Endothelial cell of umbilical vein (primary cell): ENCODE data around the gene CAV2. TPM values are rescaled to one million over a fixed set of nuclear protein-coding genes. Genes with fewer than 3 reads are reported as not detected.

Source experiments
- BruUV-seq: library from RNA; stranded (reverse); fragments of 400-500 nt; replicated peaks from 2 replicates; lab custom pipeline; 2021; lab: Mats Ljungman, UMichigan
- CTCF ChIA-PET: fragments of 300-600, 350-600 bp; sonication (Branson Sonifier 250); formaldehyde crosslinking; loops from one replicate; lab custom pipeline; 2021; ENCODE audit warnings: antibody characterized with exemption, inconsistent platforms; lab: Charles Lee
- POLR2A ChIA-PET: fragments of 300-600, 350-600 bp; sonication (Branson Sonifier 250); formaldehyde crosslinking; loops from one replicate; lab custom pipeline; 2021; ENCODE audit warnings: antibody characterized with exemption, inconsistent platforms; lab: Charles Lee
- DNase-seq: peaks from one replicate; pipeline ENCODE4 v3.0.0-alpha.2; 2011; ENCODE audit warnings: low read depth, low spot score
- FAIRE-seq: peaks from 2 replicates; lab custom pipeline; 2011; peaks lifted over from hg19 to GRCh38; lab: Jason Lieb, UNC
- H2AFZ ChIP-seq: 2 replicates; pipeline ENCODE4 v1.6.0; 2012; ENCODE audit warnings: low read depth, low read length, control low read depth, inconsistent platforms
- H3K27ac ChIP-seq: 2 replicates; pipeline ENCODE4 v1.5.1; 2011; ENCODE audit warnings: low read depth, mild to moderate bottlenecking, control low read depth, low read length, moderate library complexity; ENCODE audit not compliant: insufficient read depth
- H3K27me3 ChIP-seq, 2 experiments: 2 replicates each; pipeline versions ENCODE4 v1.6.0 to v1.6.1; 2011; ENCODE audit warnings: low read length in 2 of 2, mixed read lengths in 1 of 2; ENCODE audit not compliant: control insufficient read depth in 2 of 2, insufficient read depth in 2 of 2
- H3K36me3 ChIP-seq, 2 experiments: 2 replicates in 1 of 2; 3 replicates in 1 of 2; pipeline ENCODE4 v1.5.1; 2011; ENCODE audit warnings: low read length in 2 of 2, mild to moderate bottlenecking in 1 of 2, moderate library complexity in 1 of 2; ENCODE audit not compliant: control insufficient read depth in 2 of 2, insufficient read depth in 2 of 2; ENCODE audit errors: extremely low read depth in 1 of 2
- H3K4me1 ChIP-seq: 3 replicates; pipeline ENCODE4 v1.5.1; 2011; ENCODE audit warnings: mild to moderate bottlenecking, low read length; ENCODE audit not compliant: control insufficient read depth, insufficient read depth; ENCODE audit errors: extremely low read depth
- H3K4me2 ChIP-seq: 2 replicates; pipeline ENCODE4 v1.6.1; 2011; ENCODE audit warnings: low read length, control low read depth, mixed read lengths; ENCODE audit not compliant: insufficient read depth
- H3K4me3 ChIP-seq, 3 experiments: fragments of 200-600 bp in 1 of 3; sonication (generic), shearing (Covaris generic) in 1 of 3; replicated peaks in 1 of 3; 2 replicates each; pipeline ENCODE4 v1.5.1; 2011 to 2016; ENCODE audit warnings: control low read depth in 3 of 3, low read length in 3 of 3, mild to moderate bottlenecking in 2 of 3, inconsistent platforms in 1 of 3, low read depth in 1 of 3, moderate library complexity in 1 of 3; ENCODE audit not compliant: insufficient read depth in 1 of 3
- H3K79me2 ChIP-seq: 2 replicates; pipeline ENCODE4 v1.6.0; 2012; ENCODE audit warnings: low read length, inconsistent platforms; ENCODE audit not compliant: control insufficient read depth, insufficient read depth
- H3K9ac ChIP-seq: replicated peaks from 2 replicates; pipeline ENCODE3; 2011; ENCODE audit warnings: low read length, control low read depth; ENCODE audit not compliant: insufficient read depth; ENCODE audit errors: extremely low read depth
- H3K9me1 ChIP-seq: replicated peaks from 3 replicates; pipeline ENCODE4 v1.6.0; 2011; ENCODE audit warnings: mild to moderate bottlenecking, low read length; ENCODE audit not compliant: control insufficient read depth, insufficient read depth; ENCODE audit errors: extremely low read depth
- H3K9me3 ChIP-seq: replicated peaks from 2 replicates; pipeline ENCODE4 v1.5.1; 2012; ENCODE audit warnings: low read length, inconsistent platforms; ENCODE audit not compliant: control insufficient read depth, insufficient read depth
- H4K20me1 ChIP-seq: replicated peaks from 2 replicates; pipeline ENCODE3; 2011; ENCODE audit warnings: mild to moderate bottlenecking, low read length; ENCODE audit not compliant: control insufficient read depth, insufficient read depth; ENCODE audit errors: extremely low read depth
- CTCF ChIP-seq, 2 donors: IDR thresholded peaks; 1 replicate in 1 of 2; 2 replicates in 1 of 2; pipeline ENCODE4 v1.5.1; 2011; ENCODE audit warnings: low read length in 2 of 2, mild to moderate bottlenecking in 2 of 2, moderate library complexity in 2 of 2, control low read depth in 1 of 2, inconsistent platforms in 1 of 2, low read depth in 1 of 2; ENCODE audit not compliant: insufficient read depth in 1 of 2; ENCODE audit errors: extremely low read depth in 1 of 2
- EZH2 ChIP-seq: IDR thresholded peaks from 2 replicates; pipeline ENCODE4 v1.6.1; 2012; ENCODE audit warnings: borderline replicate concordance, low read depth, mild to moderate bottlenecking, moderate library complexity, low read length, inconsistent platforms; ENCODE audit not compliant: severe bottlenecking
- FOS ChIP-seq: IDR thresholded peaks from 2 replicates; pipeline ENCODE4 v1.6.1; 2011; ENCODE audit warnings: mild to moderate bottlenecking, low read length, moderate library complexity, borderline replicate concordance; ENCODE audit not compliant: insufficient read depth
- GATA2 ChIP-seq: IDR thresholded peaks from 2 replicates; pipeline ENCODE4 v1.7.0; 2011; ENCODE audit warnings: low read depth, mild to moderate bottlenecking, moderate library complexity, mixed read lengths, low read length; ENCODE audit not compliant: insufficient read length, insufficient read depth
- JUN ChIP-seq: IDR thresholded peaks from 2 replicates; pipeline ENCODE4 v1.6.1; 2011; ENCODE audit warnings: borderline replicate concordance, low read depth; ENCODE audit not compliant: insufficient read length, insufficient read depth
- POLR2A ChIP-seq: IDR thresholded peaks from 2 replicates; pipeline ENCODE4 v1.6.1; 2012; ENCODE audit warnings: low read depth, mild to moderate bottlenecking, control low read depth, low read length
- POLR2AphosphoS5 ChIP-seq: IDR thresholded peaks from 2 replicates; pipeline ENCODE4 v1.6.1; 2012; ENCODE audit warnings: low read depth, mild to moderate bottlenecking, control low read depth, low read length, moderate library complexity; ENCODE audit not compliant: insufficient read depth
- dilution Hi-C: fragments of 300-500 bp; cut with MboI; formaldehyde crosslinking; loops from one replicate; pipeline ENCODE4 v1.15.0; 2019; ENCODE audit warnings: low sequenced_read_pairs; ENCODE audit not compliant: extremely low pct_ligation_motif_present
- intact Hi-C: fragments of 100-400 bp; cut with micrococcal nuclease; formaldehyde crosslinking; loops from one replicate; pipeline ENCODE4 v1.10.0; 2022
- polyA plus RNA-seq, 4 experiments: library from polyadenylated mRNA; depleted of rRNA in 3 of 4; stranded (reverse) in 3 of 4; unstranded in 1 of 4; fragments of >200 nt; gene quantifications; 2 replicates each; pipeline versions ENCODE4 v1.2.1 to v1.2.3, GENCODE V29; 2011 to 2012; ENCODE audit warnings: missing spikeins in 1 of 4
- total RNA-seq: library from RNA; stranded (reverse); gene quantifications from 2 replicates; pipeline ENCODE4 v1.2.3, GENCODE V29; 2021

Gene CAV2
- total and polyA plus RNA-seq, 2 donors (not counting 3 experiments of a cell fraction or from before 2014, with no cell fraction given) = 179 to 327 TPM

- CTCF ChIA-PET = interaction anchor here (0.8 to 2.8 kb wide), 12 partner anchors 17 to 280 kb away, joined by 3 to 10 read pairs (median 3); no protein-coding TSS in a partner anchor
- dilution Hi-C loops = loop anchor here (25.0 kb wide), 2 partner anchors 184 to 259 kb away; no protein-coding TSS in a partner anchor
- TF ChIP-seq POLR2A (no peak), POLR2AphosphoS5 (peak; percentile 51)
- no peaks in the 10 kb centered on the region for H3K9me1 ChIP-seq
- H4K20me1 ChIP-seq = no peaks in the 10 kb centered on the region
- no peak overlapping the region for H3K4me3 ChIP-seq
- DNase-seq (peak; percentile 56), FAIRE-seq (peak; percentile 64)
- no TSS peak for BruUV-seq
- peak overlapping the region; percentile 2 for H2AFZ ChIP-seq
- H3K36me3 ChIP-seq = no peaks in the 10 kb centered on the region
- POLR2A ChIA-PET = interaction anchor here (0.7 kb wide), 1 partner anchor 160 kb away, joined by 3 read pairs; no protein-coding TSS in a partner anchor
- H3K79me2 ChIP-seq = peaks cover 13% of the 10 kb centered on the region
- peak overlapping the region; percentile 72 for H3K9ac ChIP-seq
- no peaks in the 10 kb centered on the region for H3K27me3 ChIP-seq
- H3K4me2 ChIP-seq = peak overlapping the region; percentile 79
- H3K27ac ChIP-seq = peak overlapping the region; percentile 97
- H3K9me3 ChIP-seq = no peaks in the 10 kb centered on the region
- intact Hi-C loops = loop anchor here (10.0 kb wide), 1 partner anchor 154 kb away; the partner anchor contains the start of gene MET
- peaks cover 39% of the 10 kb centered on the region for H3K4me1 ChIP-seq
Observed at GRCh38 chr7:116521046-116521664, 21.6 kb downstream of the CAV2 start.

GRCh38 chr7:116522247-116522646 is 22.7 kb downstream of the CAV2 start:
- intact Hi-C loops = loop anchor here (1.0 to 10.0 kb wide), 2 partner anchors 10 to 153 kb away; partner anchors contain the start of gene MET
- Histone ChIP-seq H3K36me3 (peaks cover 3 to 6% of the 10 kb centered on the region in 2 experiments), H3K27ac (peak overlapping the region; percentile 97), H3K79me2 (peaks cover 24% of the 10 kb centered on the region), H2AFZ (peak overlapping the region; percentile 42), H3K4me1 (peaks cover 41% of the 10 kb centered on the region), H3K27me3 (no peaks in the 10 kb centered on the region), H3K9me1 (no peaks in the 10 kb centered on the region), H3K4me3 (peak overlapping the region in 1 of 3 experiments; percentile 16), H3K9me3 (no peaks in the 10 kb centered on the region), H3K4me2 (peak overlapping the region; percentile 79), H4K20me1 (no peaks in the 10 kb centered on the region), H3K9ac (peak overlapping the region; percentile 72)
- POLR2A ChIA-PET = interaction anchor here (1.0 to 2.2 kb wide), 2 partner anchors 10 to 23 kb away, joined by 3 to 6 read pairs; partner anchors contain the start of gene CAV2
- DNase-seq (peak; percentile 97), FAIRE-seq (peak; percentile 87)
- CTCF ChIA-PET = interaction anchor here (0.7 to 2.7 kb wide), 17 partner anchors 11 to 281 kb away, joined by 3 to 11 read pairs (median 4); no protein-coding TSS in a partner anchor
- TF ChIP-seq CTCF (IDR thresholded peaks at IDR 0.05; ENCODE audit: extremely low read depth in 1 of 2, insufficient read depth in 1 of 2, low read depth in 1 of 2, low read length in 2 of 2) (no peak), FOS (peak; percentile 78), JUN (peak; percentile 96), POLR2AphosphoS5 (peak; percentile 64), GATA2 (no peak), EZH2 (no peak)
- dilution Hi-C loops = loop anchor here (25.0 kb wide), 2 partner anchors 185 to 260 kb away; no protein-coding TSS in a partner anchor
- no TSS peak for BruUV-seq
